GM03348 (cell line): ENCODE data around the gene SIX4.

Experiments used
- DNase-seq: peaks from one replicate; pipeline ENCODE4 v3.0.0; 2012; ENCODE audit warnings: low spot score

The SIX4 gene

DNA sequence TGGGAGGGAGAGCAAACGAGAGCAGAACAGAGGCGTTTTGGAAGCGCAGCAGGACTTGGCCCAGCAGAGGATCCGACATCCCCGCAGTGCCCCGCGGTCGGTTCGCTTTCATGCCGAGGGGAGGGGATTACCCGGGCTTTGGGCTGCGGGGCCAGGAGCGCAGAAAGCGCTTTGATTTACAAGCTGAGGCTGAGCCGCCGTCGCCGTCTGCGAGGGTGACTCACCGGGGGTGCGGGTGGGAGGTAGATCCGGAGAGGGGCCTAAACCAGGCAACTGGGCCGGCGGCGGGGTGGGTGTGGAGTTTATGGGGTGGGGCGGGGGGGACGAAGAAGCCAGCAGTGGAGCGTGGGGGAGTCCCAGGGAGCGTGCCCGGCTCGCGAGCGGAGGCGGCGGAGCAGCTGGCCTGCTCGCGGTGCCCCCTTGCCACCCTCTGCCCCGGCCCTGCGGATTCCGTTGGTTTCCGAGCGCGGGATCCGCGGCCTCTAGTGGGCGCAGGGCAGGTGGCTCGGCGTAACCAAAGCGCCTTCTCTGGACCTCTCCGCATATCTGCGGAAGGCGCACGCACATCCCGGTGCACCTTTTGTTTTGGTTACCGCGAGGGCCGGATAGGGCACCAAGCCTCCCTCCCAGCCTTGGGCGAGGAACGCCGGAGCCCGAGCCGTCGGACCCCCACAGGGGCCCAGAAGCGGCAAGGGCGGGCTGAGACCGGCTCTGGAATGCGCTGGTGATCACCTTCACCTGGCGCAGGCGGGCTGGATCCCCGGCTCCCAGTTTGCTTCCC lies 2.6 kb downstream of the SIX4 start:
- peak; percentile 77 for DNase-seq

DNA sequence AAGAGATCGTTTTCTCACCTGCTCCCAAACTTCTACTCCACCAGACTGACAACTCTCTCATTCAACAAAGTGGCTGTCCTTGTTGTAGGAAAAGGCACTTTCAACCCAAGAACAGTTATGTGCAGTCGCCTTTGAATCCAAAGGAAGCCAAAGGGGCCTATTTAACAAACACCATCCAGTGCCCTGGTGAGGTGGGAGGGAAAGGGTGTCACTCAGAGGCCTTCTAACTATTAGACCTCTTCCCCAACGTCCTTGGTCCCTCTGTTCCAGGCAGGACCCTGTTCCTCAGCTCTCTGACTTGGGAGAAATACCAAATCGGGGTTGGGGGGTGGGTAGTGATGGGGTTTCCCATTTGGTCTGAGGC lies 3.2 kb downstream of the SIX4 start:
- DNase-seq: no peak

DNA sequence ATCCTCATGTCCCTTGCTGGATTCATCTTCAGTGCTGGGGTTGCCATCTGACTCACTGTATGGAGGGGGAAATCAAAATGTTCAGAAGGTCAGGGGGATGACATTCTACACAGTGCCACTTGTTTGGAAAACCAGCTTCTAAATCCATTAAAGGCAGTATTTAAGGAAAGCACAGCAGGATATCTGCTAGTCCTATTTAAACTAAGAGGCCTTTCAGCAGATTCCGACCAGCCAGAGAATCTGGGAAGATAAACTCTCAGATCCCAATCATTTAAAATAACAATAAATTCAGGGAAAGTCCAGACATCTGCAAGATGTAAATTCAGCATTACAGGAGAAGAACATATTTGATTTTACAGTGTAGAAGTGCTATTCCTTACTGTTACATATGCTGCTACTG lies 3.8 kb downstream of the SIX4 start:
- no peak for DNase-seq

DNA sequence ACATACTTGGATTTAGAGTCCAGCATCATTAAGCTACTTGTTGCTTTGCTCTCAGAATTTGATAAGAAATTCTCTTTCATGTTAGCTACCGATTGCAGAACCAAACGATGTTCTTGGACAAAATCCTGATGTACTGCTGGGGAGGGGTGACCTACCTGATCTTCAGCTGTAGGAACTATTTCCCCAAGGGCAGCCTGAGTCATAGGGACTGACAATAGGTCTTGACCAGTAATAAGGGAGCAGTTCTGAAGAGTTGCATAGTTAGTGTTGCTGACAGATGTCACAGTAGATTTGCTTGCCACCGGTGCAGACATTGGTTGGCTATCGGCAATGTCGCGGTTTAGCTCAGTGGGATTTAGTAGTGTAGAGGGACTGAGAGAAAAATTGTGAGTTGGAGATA lies 10.6 kb downstream of the SIX4 start:
- no peak for DNase-seq

DNA sequence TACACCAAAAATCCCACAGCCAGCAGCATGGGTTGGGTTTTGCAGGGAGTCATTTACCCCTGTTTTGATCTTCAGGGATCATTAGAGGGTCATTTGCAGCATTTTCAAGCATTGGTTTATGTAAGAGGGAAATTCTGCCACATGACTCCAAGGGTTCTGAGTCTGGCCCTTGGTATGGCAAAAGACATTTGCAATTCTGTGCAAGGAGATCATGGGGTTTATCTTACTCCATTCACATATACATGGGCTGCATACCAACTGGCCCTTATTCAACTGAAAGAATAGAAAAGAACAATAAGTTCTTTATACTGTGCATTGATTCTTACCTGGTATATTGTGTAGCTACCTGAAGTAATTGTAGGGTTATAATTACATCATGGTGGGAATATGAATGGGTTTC lies 13.7 kb downstream of the SIX4 start:
- no peak for DNase-seq

DNA sequence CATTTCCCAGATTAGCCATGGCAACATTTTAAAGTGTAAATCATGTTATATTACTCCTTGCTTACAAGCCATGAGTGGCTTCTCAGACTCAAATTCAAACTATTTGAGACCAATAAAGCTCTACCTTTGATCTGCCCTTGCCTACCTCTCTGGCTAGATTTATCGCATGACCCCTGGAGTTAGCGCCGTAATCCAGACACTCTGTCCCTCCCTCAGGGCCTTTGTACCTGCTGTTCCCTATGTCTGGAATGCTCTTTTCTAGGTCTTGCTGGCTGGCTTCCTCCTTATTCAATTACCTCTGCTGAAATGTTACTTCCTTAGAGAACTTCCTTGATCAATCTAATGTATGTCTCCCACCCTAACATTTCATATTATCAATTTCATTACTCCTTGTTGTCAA lies 16.3 kb downstream of the SIX4 start:
- no peak for DNase-seq

DNA sequence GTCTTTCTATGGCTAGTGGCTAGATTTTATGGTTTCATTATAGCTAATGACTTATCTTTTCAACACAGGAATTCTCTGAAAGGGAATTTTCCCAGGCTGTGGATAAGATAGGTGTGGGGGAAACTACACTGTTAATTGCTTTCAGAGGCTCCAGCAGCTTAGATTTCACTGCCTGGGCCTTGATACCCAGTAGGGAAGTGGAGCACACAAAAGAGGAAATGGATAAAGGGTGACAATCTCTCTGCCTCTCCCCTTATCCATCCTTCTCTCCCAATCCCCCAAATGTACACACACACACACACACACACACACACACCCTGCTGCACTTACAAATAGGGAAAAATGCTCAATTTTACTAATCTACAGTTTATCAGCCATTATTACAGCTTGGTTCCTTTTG lies 19.1 kb downstream of the SIX4 start:
- DNase-seq: no peak

DNA sequence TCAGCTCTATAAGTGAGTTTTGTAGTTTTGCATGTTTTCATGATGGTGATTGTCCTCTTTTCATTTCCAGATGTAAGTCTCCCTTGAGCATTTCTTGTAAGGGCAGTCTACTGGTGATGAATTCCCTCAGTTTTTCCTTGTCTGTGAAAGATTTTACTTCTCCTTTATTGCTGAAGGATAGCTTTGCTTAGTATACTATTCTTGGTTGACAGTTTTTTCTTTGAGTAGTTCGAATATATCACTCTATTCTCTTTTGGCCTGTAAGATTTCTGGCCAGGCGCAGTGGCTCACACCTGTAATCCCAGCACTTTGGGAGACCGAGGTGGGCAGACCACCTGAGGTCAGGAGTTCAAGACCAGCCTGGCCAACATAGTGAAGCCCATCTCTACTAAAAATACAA lies 23.6 kb downstream of the SIX4 start:
- no peak for DNase-seq

DNA sequence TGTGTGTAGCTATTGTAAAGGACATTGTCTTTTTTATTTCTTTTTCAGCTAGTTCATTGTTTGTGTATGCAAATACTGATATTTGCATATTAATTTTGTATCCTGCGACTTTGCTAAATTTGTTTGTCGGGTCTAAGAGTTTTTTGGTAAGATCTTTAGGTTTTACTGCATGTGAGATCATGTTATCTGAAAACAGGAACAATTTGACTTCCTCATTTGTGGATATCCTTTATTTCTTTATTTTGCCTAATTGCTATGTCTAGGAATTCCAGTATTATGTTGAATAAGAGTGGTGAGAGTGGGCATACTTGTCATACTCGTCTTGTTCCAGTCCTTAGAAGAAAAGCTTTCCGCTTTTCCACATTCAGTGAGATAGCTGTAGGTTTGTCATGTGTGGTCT lies 28.8 kb downstream of the SIX4 start:
- DNase-seq: no peak

DNA sequence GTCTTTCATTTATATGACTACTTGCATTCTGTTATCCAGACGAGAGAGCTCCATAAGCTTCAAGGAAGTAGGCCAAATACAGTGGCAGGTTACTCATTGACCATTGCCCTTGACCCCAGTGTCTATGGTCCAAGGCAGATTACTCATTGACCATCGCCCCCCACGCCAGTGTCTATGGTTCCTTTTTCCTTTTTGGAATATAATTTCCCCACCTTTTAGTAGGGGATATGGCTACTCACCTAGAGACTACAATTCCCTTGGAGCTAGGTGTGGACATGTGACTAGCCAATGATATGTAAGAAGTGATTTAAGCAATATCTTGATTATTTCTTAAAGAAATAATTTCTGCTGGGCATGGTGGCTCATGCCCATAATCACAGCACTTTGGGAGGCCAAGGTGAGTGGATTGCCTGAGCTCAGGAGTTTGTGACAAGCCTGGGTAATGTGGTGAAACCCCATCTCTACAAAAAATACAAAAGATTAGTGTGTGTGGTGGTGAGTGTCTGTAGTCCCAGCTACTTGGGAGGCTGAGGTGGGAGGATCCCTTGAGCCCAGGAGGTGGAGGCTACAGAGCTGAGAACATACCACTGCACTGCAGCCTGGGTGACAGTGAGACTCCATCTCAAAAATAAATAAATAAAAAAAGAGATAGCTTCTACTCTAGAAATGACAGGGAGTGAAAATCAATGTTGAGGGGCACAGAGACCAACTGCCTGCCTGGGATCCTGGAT lies 32.6 kb downstream of the SIX4 start:
- no peak for DNase-seq

DNA sequence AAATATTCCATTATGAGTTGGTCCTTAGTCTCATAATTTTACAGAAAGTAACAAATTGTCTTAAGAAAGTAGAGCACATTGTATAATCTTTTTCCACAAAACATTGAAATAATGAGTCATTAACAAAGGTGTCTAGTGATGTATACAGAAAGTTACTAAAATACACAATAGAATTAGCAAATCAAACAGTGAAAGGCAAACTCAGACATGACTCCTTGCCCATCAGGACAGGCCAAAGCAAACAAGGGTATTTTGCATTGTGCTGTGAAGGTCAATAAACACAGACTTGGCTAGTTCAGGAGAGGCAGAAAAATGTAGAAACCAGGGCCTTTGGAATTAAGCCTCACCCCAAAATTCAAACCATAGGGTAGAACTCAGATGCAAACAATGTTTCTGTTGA lies 37.3 kb downstream of the SIX4 start:
- DNase-seq: no peak

DNA sequence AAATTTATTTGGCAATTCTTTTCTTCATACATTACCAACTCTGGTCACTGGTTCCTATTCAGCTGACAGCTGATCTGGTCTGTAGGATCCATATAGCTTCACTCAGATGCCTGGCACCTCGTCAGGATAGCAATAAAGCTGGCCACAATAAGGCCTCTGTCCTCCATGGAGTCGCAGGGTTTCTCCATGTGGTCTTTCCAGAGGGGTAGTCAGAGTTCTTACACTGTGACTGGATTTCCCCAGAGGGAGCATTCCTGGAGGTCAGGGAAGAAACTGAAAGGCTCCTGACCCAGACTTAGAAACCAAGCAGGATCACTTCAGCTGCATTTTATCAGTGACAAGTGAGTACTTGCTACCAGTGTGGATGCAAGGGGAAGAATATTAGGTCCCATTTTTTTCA lies 39.9 kb downstream of the SIX4 start:
- DNase-seq: no peak

DNA sequence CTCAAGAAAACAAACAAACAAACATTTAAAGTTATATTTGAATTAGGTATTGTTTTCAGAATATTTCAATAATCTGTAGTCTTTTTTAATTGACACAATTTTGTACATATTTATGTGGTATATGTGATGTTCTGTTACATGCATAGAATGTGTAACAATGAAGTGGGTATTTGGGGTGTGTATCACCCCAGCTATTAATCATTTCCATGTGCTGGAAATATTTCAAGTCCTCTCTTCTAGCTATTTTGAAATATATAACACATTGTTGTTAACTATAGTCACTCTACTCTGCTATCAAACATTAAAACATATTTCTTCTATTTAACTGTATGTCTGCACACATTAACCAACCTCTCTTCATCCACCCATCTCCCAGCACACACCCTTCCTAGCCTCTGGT lies 42.9 kb downstream of the SIX4 start:
- DNase-seq: no peak

DNA sequence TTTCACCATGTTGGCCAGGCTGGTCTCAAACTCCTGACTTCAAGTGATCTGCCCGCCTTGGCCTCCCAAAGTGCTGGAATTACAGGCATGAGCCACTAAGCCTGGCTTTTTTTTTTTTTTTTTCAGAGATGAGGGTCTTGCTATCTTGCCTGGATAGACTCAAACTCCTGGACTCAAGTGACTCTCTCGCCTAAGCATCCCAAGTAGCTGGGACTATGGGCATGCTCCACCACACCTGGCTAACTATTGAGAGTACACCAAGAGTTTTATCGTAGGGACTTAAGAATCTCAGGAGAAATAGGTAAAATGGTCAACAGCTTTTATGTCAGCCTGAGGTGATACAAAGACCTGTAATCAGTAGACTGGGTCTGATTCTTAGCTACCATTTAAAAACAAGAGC lies 43.6 kb downstream of the SIX4 start:
- DNase-seq: no peak

DNA sequence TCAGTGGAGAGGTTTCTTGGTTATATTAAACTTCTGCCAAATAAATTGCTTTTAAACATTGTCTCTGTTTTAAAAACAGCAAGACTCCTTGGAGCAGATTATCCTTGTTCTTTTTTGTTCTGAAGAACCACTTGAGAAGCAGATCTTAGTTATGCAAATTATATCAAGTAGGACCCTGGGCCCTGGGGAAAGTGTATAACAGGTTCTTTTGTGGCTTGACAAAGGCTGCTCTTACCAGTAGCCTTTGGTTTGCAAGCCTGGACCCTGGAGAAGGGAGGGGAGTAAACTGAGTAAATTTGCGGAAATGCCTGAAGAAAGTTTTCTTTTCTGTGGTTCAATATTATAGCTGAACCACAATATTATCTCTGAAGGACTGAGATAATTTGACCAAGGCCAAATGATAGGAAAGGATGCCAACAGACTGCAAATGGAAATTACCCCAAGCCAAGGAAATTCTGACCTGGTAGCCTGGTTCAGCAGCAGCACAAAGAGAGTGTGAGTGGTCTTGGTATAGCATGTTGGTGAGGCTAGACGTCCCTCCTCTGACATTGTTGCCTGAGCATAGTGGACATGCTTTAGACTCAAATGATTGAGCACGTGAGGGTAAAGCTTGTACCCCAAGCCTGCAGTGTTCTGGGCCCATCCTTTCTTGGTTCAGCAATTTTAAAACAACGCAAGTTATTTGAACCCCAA lies 44.4 kb downstream of the SIX4 start:
- DNase-seq: no peak

DNA sequence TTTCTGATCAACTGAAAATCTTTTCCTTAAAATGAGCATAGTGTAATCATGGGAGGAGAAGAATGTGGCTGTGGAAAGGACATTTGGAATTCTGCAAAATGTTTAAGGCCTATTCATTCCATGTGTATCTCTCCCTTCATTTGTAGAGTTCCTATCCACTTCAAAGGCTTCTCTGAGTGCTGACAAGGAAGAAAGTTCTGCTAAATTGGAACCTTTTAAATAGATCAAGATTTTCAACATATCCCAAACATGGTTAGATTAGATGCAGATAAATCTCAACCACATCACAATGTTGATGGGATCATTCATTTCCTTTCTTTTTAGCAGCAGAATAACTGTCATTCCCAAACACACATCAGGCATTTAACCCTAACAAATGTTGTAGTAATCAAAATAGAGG lies 46.5 kb downstream of the SIX4 start:
- DNase-seq: no peak

DNA sequence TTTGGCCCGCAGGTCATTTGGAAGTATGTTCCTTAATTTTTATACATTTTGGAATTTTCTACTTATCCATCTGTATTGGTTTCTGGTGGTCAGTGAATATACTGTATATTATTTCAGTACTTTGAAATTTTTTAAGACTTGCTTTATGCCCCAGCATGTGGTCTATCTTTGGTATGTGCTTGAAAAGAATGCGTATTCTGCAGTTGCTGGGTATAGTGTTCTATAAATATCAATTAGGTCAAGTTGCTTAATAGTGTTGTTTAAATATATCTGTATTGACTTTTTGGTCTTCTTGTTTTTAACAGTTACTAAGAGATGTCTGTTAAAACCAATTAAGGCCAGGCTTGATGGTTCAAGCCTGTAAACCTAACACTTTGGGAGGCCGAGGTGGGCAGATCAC lies 53.2 kb downstream of the SIX4 start:
- no peak for DNase-seq

DNA sequence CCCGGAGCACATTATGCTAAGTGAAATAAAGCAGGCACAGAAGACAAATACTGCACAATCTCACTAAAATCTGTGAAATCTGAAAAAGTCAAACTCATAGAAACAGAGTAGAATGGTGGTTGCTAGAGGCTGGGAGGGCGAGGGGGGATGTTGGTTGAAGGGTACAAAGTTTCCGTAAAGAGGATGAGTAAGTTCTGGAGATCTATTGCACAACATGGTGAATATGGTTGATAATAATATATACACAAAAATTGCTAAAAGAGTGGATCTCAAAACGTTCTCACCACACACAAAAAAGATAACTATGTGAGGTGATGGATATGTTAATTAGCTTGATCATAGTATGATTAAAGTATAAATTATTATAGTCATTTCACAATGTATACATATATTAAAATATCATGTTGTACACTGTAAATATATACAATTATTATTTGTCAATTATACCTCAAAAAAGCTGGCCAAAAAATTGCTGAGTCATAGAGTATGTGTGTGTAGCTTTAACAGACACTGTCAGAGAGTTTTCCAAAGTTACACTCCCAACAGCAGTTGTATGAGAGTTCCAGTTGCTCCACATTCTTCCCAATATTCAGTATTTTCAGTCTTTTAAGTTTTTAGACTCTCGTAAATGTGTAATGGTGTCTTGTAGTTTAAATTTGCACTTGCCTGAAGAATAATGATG lies 55.6 kb downstream of the SIX4 start:
- no peak for DNase-seq

DNA sequence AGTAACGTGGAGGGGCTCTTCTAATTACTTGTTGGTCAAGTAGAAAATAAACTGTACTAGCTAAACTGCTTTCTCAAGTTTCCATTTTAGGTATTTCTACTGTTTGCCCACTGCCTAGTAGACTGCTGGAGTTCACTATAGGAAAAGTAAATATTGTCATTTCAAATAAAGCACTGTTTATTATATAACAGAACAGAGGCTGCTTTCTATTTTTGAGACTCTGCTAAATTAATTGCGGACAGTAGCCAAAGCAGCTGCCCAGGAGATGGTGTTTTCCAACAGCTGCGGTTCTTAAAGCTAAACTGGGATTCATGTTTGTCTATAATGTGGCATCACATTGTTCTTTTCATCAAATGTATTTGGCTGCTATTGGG lies 59.0 kb downstream of the SIX4 start:
- no peak for DNase-seq

DNA sequence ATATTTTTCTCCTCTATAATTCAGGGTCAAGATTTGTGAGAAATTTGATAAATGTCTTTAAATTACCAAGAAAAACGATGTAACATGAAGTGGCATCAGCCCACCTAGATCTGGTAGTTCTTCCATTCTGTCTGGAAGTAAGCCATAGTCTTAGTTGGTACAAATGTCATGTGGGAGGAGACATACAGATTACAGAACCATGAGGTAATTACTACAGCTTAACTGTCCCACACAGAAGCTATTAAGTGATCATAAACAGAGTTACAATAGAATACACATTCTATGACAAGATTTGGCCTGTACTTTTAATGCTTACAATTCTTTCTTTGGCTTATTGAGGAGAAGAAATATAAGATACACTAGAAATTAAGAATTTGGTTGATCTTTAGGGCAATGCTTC lies 61.2 kb downstream of the SIX4 start:
- no peak for DNase-seq

DNA sequence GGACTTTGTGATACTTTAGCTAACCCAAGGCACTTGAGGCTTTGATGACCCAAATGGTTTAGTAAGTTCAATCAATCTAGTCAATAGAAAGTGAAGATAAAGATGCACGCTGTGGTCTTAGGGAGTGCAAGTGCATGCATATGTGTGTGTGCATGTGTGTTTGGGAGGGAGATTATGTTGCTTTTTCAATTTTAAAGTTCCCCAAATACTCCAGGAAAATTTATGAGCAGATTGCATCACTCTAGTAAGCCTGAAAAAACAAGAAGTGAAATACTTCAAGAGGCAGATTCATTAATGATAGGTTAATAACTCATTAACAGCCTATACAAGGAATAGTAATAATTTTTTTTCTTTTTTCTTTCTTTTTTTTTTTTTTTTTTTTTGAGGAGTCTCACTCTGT lies 62.4 kb downstream of the SIX4 start:
- DNase-seq: no peak
